GM21619 (cell line): ENCODE data around the gene MS4A8.
"Not testable (repeated sequence)": the region's sequence is repeated elsewhere in the genome, so short reads cannot be mapped to it uniquely, and the experiment has no call there.

Experiments
- ATAC-seq: cut with Tn5 transposase; IDR thresholded peaks from one replicate; pipeline ENCODE4 v1.9.1; 2021; ENCODE audit not compliant: unreplicated experiment

MS4A8 gene

DNA sequence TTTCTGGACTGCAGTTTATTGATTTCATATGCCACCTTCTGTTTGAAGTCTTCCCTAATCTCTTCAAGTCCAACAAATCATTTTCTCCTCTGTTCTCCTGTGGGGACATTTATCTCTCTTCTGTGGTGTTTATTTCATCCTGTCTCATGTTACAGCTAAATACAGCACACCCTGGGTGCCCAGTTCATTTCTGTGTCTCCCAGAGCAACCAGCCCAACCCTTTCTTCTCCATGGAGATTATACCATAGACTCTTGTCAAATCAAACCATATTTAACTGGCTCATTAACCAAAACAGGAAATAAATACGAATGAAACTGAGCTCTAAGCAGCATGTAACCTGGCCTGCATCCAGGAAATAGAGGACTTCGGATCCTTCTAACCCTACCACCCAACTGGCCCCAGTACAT lies at the start of gene MS4A8:
Gene MS4A8 (plus strand): TSS at position 329 of the 408 bp plus-strand sequence. CDS start 1,249 bp downstream, outside the sequence.
- ATAC-seq = no peak

- no peak for ATAC-seq
These were observed 41.5 kb upstream of the MS4A8 start for GRCh38 chr11:60657888-60658287.

- no peak for ATAC-seq
These were observed 41.0 kb upstream of the MS4A8 start for GRCh38 chr11:60658409-60658808.

DNA sequence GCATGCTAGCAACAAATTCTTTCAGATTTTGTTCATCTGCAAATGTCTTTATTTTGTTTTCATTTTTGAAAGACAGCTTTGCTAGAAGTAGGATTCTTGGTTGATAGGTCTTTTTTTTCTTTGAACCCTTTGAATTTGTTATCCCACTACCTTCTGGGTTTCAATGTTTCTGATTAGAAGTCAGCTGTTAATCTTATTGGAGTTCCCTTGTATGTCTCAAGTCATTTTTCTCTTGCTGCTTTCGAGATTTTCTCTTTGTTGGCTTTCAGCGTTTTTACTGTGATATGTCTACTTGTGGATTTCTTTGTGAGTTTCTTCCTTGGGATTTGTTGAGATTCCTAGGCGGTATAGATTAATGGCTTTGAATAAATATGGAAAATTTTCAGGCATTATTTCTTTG lies 27.2 kb upstream of the MS4A8 start:
- ATAC-seq = no peak

- ATAC-seq = not testable (repeated sequence)
These were observed 21.2 kb upstream of the MS4A8 start for GRCh38 chr11:60678231-60678630.

- no peak for ATAC-seq
These were observed 19.5 kb upstream of the MS4A8 start for GRCh38 chr11:60679879-60680278.

- ATAC-seq = no peak
These were observed 18.8 kb upstream of the MS4A8 start for GRCh38 chr11:60680455-60681119.

- ATAC-seq = not testable (repeated sequence)
These were observed 14.9 kb upstream of the MS4A8 start for GRCh38 chr11:60684541-60684848.

DNA sequence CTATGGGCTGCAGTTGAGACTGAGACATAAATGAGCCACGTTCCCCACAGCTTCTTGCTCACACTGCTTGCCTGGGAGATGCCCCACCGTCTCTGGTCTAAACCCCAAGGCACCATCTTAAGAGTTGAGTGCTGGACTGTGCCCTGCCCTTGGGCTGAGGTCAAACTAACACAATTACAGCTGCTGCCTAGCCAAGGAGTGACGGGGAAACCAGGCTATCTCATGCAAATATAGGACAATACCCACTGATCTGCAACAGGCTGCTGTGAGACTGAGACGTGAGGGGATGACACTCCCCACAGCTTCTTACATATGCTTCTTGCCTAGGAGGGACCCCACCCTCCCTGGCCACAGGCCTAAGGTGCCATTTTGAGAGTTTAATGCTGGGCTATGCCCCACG lies 7.8 kb upstream of the MS4A8 start:
- ATAC-seq = no peak

- no peak for ATAC-seq
These were observed 524 bp downstream of the MS4A8 start for GRCh38 chr11:60699936-60700335.

DNA sequence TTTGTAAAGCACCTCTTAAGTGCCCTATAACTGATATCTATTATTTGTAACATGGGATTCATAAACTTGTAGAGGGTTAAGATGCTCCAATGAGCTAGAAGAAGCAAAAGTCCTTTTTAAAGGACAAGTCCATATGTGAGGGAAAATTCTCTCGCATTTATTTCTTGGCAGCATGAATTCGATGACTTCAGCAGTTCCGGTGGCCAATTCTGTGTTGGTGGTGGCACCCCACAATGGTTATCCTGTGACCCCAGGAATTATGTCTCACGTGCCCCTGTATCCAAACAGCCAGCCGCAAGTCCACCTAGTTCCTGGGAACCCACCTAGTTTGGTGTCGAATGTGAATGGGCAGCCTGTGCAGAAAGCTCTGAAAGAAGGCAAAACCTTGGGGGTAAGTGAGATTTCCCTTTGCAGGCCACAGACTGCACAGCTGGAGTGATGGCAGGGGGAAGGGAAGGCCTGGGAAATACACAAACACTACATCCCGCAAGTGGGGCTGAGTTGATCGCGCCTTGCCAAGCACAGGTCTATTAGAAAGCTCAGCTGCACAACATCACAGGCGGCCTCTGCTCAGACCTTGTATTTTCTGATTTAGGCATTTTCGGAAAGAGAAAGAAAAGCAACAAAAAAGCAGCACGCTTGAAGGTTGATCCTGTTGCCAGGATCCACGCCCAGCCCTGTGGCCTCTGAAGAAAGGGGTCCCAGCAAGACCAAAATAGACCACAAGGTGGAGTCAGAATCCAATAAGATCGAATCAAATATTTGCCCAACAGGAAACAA lies 1.5 kb downstream of the MS4A8 start:
- ATAC-seq = no peak

- ATAC-seq = no peak
These were observed 2.0 kb downstream of the MS4A8 start for GRCh38 chr11:60701469-60701818.

DNA sequence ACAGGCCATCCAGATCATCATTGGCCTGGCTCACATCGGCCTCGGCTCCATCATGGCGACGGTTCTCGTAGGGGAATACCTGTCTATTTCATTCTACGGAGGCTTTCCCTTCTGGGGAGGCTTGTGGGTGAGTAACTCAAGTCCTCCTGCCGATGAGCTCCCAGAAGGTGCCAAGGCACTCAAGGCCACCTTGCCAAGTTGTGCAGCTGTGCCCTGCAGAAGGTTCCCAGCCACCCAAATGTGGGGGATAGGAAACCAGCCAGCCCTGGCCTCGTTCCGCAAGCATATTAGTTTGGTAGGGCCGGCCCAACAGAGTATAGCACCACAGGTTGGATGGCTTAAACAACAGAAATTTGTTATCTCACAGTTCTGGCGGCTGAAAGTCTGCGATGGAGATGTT lies 4.0 kb downstream of the MS4A8 start:
- no peak for ATAC-seq

DNA sequence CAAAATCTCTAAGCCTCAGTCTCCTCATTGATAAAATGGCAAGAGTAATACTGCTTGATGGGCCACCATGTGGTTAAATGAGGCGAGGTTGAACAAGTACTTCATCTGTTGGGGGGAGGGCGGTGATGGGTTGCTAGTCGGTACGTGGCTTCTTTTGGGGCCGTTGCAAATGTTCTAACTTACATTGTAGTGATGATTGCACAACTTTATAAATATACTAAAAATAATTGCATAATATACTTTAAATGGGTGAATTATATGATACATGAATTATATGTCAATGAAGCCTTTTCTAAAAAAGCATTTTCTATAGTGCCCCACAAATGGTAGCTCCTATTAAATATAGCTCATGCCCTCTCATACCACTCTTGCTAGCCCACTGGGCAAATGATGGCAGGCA lies 6.5 kb downstream of the MS4A8 start:
- ATAC-seq = no peak

- no peak for ATAC-seq
These were observed 7.5 kb downstream of the MS4A8 start for GRCh38 chr11:60706931-60707330.

DNA sequence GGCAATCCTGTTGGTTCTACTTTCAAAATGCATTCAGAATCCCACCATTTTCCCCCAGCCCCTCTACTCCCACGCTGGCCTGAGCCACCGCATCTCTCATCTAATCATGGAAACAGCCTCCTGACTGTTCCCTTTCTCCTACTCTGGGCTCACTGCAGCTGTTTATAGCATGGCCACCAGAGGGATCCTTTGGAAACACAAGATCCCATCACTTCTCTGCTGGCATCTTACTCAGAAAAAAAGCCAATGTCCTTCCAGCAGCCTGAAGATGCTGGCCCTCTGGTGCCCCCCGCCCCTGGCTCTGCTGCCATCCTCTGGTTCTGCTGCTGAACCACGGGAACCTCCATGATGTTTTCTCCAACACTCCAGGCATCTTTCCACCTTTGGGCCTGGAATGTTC lies 11.1 kb downstream of the MS4A8 start:
- no peak for ATAC-seq

DNA sequence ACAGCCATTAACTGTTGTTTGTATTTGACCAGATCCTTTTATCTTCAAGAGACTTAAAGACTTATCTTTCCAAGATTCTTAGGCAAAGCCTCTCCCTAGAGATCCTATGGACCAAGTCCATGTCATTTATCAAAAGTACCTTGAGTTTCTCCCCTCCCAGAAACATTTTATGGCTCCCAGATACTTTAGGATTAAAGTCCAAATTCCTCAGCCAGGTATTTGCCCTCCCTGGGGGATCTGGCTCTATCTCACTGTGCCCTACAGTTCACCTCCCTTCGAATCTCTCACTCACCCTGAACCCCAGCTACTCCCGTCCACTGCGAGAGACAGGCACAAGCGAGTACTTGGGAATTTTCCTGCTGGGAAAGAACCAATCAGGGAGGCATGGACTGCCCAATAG lies 11.9 kb downstream of the MS4A8 start:
- ATAC-seq = no peak

DNA sequence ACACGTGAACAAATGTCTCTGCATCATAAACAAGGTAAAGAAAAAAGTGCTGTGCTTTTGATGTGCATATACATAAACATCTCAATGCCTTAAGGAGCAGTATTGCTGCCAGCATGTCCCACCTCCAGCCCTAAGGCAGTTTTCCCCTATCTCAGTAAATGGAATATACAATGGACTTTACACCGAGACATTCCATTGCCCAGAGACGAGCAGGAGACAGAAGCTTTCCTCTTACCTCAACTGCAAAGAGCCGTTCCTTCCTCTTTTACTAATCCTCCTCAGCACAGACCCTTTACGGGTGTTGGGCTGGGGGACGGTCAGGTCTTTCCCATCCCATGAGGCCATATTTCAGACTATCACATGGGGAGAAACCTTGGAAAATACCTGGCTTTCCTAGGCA lies 14.0 kb downstream of the MS4A8 start:
- ATAC-seq = not testable (repeated sequence)

- no peak for ATAC-seq
These were observed 18.5 kb downstream of the MS4A8 start for GRCh38 chr11:60717956-60718355.

GRCh38 chr11:60718524-60719316 lies 19.3 kb downstream of the MS4A8 start:
- ATAC-seq = no peak

DNA sequence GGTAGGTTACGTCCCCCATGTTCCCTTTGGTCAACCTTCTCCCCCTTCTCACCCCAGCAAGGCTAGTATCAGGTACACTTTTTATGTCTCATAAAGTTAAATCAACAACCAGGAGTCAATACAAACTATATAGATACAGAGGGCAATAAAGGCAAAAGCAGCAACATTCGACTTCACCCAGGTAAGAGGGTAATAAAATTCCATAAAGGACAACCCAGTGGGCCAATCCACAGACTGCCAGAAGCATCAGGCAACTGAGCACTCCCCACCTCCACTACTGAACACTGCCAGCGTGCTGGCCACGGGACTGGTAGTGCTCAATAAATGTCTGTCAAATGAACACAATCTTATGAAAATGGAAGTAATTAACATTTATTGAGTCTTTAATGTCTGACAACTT lies 20.0 kb downstream of the MS4A8 start:
- no peak for ATAC-seq

DNA sequence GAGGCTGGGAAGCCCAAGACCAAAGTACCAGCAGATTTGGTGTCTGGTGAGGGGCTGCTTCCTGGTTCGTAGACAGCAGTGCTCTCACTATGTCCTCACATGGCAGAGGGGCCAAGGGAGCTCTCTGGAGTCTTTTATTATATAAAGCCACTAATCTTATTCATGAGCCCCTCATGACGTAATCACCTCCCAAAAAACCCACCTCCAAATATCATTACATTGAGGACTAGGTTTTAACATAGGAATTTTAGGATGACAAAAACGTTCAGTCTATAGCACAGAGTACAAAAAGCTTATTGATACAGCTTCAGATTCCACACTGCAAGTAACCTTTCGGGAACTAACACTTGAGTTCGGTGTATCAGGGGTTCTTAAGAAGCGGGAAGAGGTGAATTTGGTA lies 21.0 kb downstream of the MS4A8 start:
- no peak for ATAC-seq
